ENCODE measurements around the gene PNPLA2. TPM values are rescaled to one million over a fixed set of nuclear protein-coding genes. Genes with fewer than 3 reads are reported as not detected.

Gene PNPLA2
- total RNA-seq, 2 experiments from 2014 or later, result 15.5 to 22.6 TPM

- DNase-seq, result no peak
- H3K4me1 Mint-ChIP-seq (ENCODE audit: low read depth), result peaks cover 23% of the 10 kb centered on the region
- intact Hi-C loops (cut with micrococcal nuclease), result no loop called here
- H3K9me3 Mint-ChIP-seq, result no peaks in the 10 kb centered on the region
- no peak overlapping the region for H3K4me3 Mint-ChIP-seq
- H3K36me3 Mint-ChIP-seq (ENCODE audit: low read depth), result peaks cover 18% of the 10 kb centered on the region
- H3K27me3 Mint-ChIP-seq (ENCODE audit: low read depth), result no peaks in the 10 kb centered on the region
- CTCF ChIA-PET, result no interaction called here
- H3K27ac Mint-ChIP-seq, result no peak overlapping the region
These were observed 2.3 kb upstream of the PNPLA2 start for GRCh38 chr11:816433-816779.

GRCh38 chr11:819129-819931 lies 616 bp downstream of the PNPLA2 start:
- peak; percentile 89 for DNase-seq
- H3K27me3 Mint-ChIP-seq (ENCODE audit: low read depth), result no peaks in the 10 kb centered on the region
- CTCF ChIA-PET, result interaction anchor here (1.0 kb wide), 1 partner anchor 15 kb away, joined by 3 read pairs; no protein-coding TSS in a partner anchor
- H3K4me3 Mint-ChIP-seq, result peak overlapping the region; percentile 75
- peaks cover 13% of the 10 kb centered on the region for H3K4me1 Mint-ChIP-seq (ENCODE audit: low read depth)
- intact Hi-C loops (cut with micrococcal nuclease), result loop anchor here (1.0 kb wide), 2 partner anchors 10 to 23 kb away; partner anchors contain the start of gene RPLP2
- H3K36me3 Mint-ChIP-seq (ENCODE audit: low read depth), result peaks cover 3% of the 10 kb centered on the region
- H3K9me3 Mint-ChIP-seq, result no peaks in the 10 kb centered on the region
- H3K27ac Mint-ChIP-seq, result no peak overlapping the region

- Mint-ChIP-seq H3K27me3 (ENCODE audit: low read depth) (no peaks in the 10 kb centered on the region), H3K9me3 (no peaks in the 10 kb centered on the region), H3K4me1 (ENCODE audit: low read depth) (peaks cover 13% of the 10 kb centered on the region), H3K4me3 (peak overlapping the region; percentile 75), H3K36me3 (ENCODE audit: low read depth) (peaks cover 5% of the 10 kb centered on the region), H3K27ac (peak overlapping the region; percentile 61)
- DNase-seq, result peak; percentile 89
- CTCF ChIA-PET, result interaction anchor here (1.0 kb wide), 1 partner anchor 14 kb away, joined by 3 read pairs; no protein-coding TSS in a partner anchor
- intact Hi-C loops (cut with micrococcal nuclease), result loop anchor here (1.0 kb wide), 4 partner anchors 10 to 24 kb away; partner anchors contain the start of genes POLR2L, RPLP2 and TSPAN4
These were observed 1.4 kb downstream of the PNPLA2 start for GRCh38 chr11:819943-820649.

- Mint-ChIP-seq H3K4me1 (ENCODE audit: low read depth) (peaks cover 13% of the 10 kb centered on the region), H3K27ac (peak overlapping the region; percentile 61), H3K9me3 (no peaks in the 10 kb centered on the region), H3K36me3 (ENCODE audit: low read depth) (peaks cover 7% of the 10 kb centered on the region), H3K27me3 (ENCODE audit: low read depth) (no peaks in the 10 kb centered on the region), H3K4me3 (peak overlapping the region; percentile 75)
- DNase-seq, result no peak
- intact Hi-C loops (cut with micrococcal nuclease), result loop anchor here (1.0 kb wide), 2 partner anchors 9 to 21 kb away; partner anchors contain the start of genes POLR2L and TSPAN4
- CTCF ChIA-PET, result no interaction called here
These were observed 2.2 kb downstream of the PNPLA2 start for GRCh38 chr11:820655-821511.

- Mint-ChIP-seq H3K27me3 (ENCODE audit: low read depth) (peaks cover 3% of the 10 kb centered on the region), H3K9me3 (no peaks in the 10 kb centered on the region), H3K4me3 (no peak overlapping the region), H3K36me3 (ENCODE audit: low read depth) (peaks cover 7% of the 10 kb centered on the region), H3K27ac (no peak overlapping the region), H3K4me1 (ENCODE audit: low read depth) (peaks cover 17% of the 10 kb centered on the region)
- no peak for DNase-seq
- intact Hi-C loops (cut with micrococcal nuclease), result no loop called here
- CTCF ChIA-PET, result no interaction called here
These were observed 3.0 kb downstream of the PNPLA2 start for GRCh38 chr11:821512-822371.

GRCh38 chr11:823441-824291 lies 5.0 kb downstream of the PNPLA2 start:
- H3K36me3 Mint-ChIP-seq (ENCODE audit: low read depth), result peaks cover 7% of the 10 kb centered on the region
- H3K9me3 Mint-ChIP-seq, result no peaks in the 10 kb centered on the region
- CTCF ChIA-PET, result no interaction called here
- no peak for DNase-seq
- H3K27me3 Mint-ChIP-seq (ENCODE audit: low read depth), result peaks cover 15% of the 10 kb centered on the region
- H3K4me1 Mint-ChIP-seq (ENCODE audit: low read depth), result peaks cover 24% of the 10 kb centered on the region
- H3K27ac Mint-ChIP-seq, result no peak overlapping the region
- no peak overlapping the region for H3K4me3 Mint-ChIP-seq
- intact Hi-C loops (cut with micrococcal nuclease), result no loop called here

- CTCF ChIA-PET, result no interaction called here
- H3K9me3 Mint-ChIP-seq, result no peaks in the 10 kb centered on the region
- peaks cover 22% of the 10 kb centered on the region for H3K27me3 Mint-ChIP-seq (ENCODE audit: low read depth)
- H3K27ac Mint-ChIP-seq, result no peak overlapping the region
- H3K4me1 Mint-ChIP-seq (ENCODE audit: low read depth), result peaks cover 28% of the 10 kb centered on the region
- no peak overlapping the region for H3K4me3 Mint-ChIP-seq
- intact Hi-C loops (cut with micrococcal nuclease), result no loop called here
- no peak for DNase-seq
- H3K36me3 Mint-ChIP-seq (ENCODE audit: low read depth), result peaks cover 7% of the 10 kb centered on the region
These were observed 5.7 kb downstream of the PNPLA2 start for GRCh38 chr11:824292-824880.

- H3K36me3 Mint-ChIP-seq (ENCODE audit: low read depth), result peaks cover 7% of the 10 kb centered on the region
- CTCF ChIA-PET, result no interaction called here
- no peak overlapping the region for H3K27ac Mint-ChIP-seq
- DNase-seq, result no peak
- no peak overlapping the region for H3K4me3 Mint-ChIP-seq
- H3K4me1 Mint-ChIP-seq (ENCODE audit: low read depth), result peaks cover 34% of the 10 kb centered on the region
- H3K27me3 Mint-ChIP-seq (ENCODE audit: low read depth), result peaks cover 27% of the 10 kb centered on the region
- no peaks in the 10 kb centered on the region for H3K9me3 Mint-ChIP-seq
- intact Hi-C loops (cut with micrococcal nuclease), result no loop called here
These were observed 6.2 kb downstream of the PNPLA2 start for GRCh38 chr11:824942-825341.

- Mint-ChIP-seq H3K4me1 (ENCODE audit: low read depth) (peaks cover 33% of the 10 kb centered on the region), H3K36me3 (ENCODE audit: low read depth) (peaks cover 7% of the 10 kb centered on the region), H3K27me3 (ENCODE audit: low read depth) (peaks cover 27% of the 10 kb centered on the region), H3K9me3 (no peaks in the 10 kb centered on the region), H3K27ac (no peak overlapping the region), H3K4me3 (no peak overlapping the region)
- CTCF ChIA-PET, result no interaction called here
- intact Hi-C loops (cut with micrococcal nuclease), result no loop called here
- no peak for DNase-seq
These were observed 6.9 kb downstream of the PNPLA2 start for GRCh38 chr11:825366-826226.

GRCh38 chr11:826227-826621 lies 7.5 kb downstream of the PNPLA2 start:
- H3K9me3 Mint-ChIP-seq, result no peaks in the 10 kb centered on the region
- CTCF ChIA-PET, result no interaction called here

More at GRCh38 chr11:826227-826621, 7.5 kb downstream of the PNPLA2 start:
- Mint-ChIP-seq H3K36me3 (ENCODE audit: low read depth) (peaks cover 7% of the 10 kb centered on the region), H3K4me1 (ENCODE audit: low read depth) (peaks cover 29% of the 10 kb centered on the region), H3K27ac (no peak overlapping the region), H3K4me3 (no peak overlapping the region), H3K27me3 (ENCODE audit: low read depth) (peaks cover 30% of the 10 kb centered on the region)
- intact Hi-C loops (cut with micrococcal nuclease), result no loop called here
- DNase-seq, result no peak
